H9 (cell line): ENCODE results near the gene PDE4A. TPM values are rescaled to one million over a fixed set of nuclear protein-coding genes. Genes with fewer than 3 reads are reported as not detected.
"Not testable (repeated sequence)": the region's sequence is repeated elsewhere in the genome, so short reads cannot be mapped to it uniquely, and the experiment has no call there.

Experiments
- DNase-seq: peaks from one replicate; pipeline ENCODE4 v3.0.0-alpha.2; 2017
- H2AFZ ChIP-seq: one replicate; pipeline ENCODE4 v1.6.1; 2013; ENCODE audit warnings: mild to moderate bottlenecking, low read length, control low read depth, moderate library complexity
- H2AK5ac ChIP-seq: 2 replicates; pipeline ENCODE4 v1.6.1; 2013; ENCODE audit warnings: low read length, control low read depth, mixed read lengths; ENCODE audit not compliant: insufficient read length
- H2BK120ac ChIP-seq: one replicate; pipeline ENCODE4 v1.6.1; 2013; ENCODE audit warnings: low read depth, mild to moderate bottlenecking, low read length, control low read depth, inconsistent platforms; ENCODE audit not compliant: poor library complexity, severe bottlenecking
- H2BK12ac ChIP-seq: 2 replicates; pipeline ENCODE4 v1.6.1; 2013; ENCODE audit warnings: low read length, control low read depth, mixed read lengths, low read depth; ENCODE audit not compliant: insufficient read length
- H2BK15ac ChIP-seq: 2 replicates; pipeline ENCODE4 v1.6.1; 2013; ENCODE audit warnings: low read depth, low read length, control low read depth
- H2BK20ac ChIP-seq: one replicate; pipeline ENCODE4 v1.6.1; 2013; ENCODE audit warnings: low read depth, mild to moderate bottlenecking, low read length, control low read depth, inconsistent platforms; ENCODE audit not compliant: poor library complexity, severe bottlenecking
- H2BK5ac ChIP-seq: 2 replicates; pipeline ENCODE4 v1.6.1; 2013; ENCODE audit warnings: low read length, control low read depth, mixed read lengths; ENCODE audit not compliant: insufficient read length
- H3K14ac ChIP-seq: 2 replicates; pipeline ENCODE4 v1.6.1; 2013; ENCODE audit warnings: low read length, control low read depth; ENCODE audit not compliant: insufficient read depth
- H3K18ac ChIP-seq: 2 replicates; pipeline ENCODE4 v1.6.1; 2013; ENCODE audit warnings: low read depth, mild to moderate bottlenecking, mixed read lengths, low read length, control low read depth; ENCODE audit not compliant: insufficient read length
- H3K23ac ChIP-seq: 2 replicates; pipeline ENCODE4 v1.6.1; 2013; ENCODE audit warnings: low read length, control low read depth, mixed read lengths, low read depth; ENCODE audit not compliant: insufficient read length
- H3K23me2 ChIP-seq: 2 replicates; pipeline ENCODE4 v1.6.1; 2013; ENCODE audit warnings: low read depth, mild to moderate bottlenecking, mixed read lengths, low read length, control low read depth; ENCODE audit not compliant: insufficient read length, poor library complexity, severe bottlenecking
- H3K27ac ChIP-seq: 2 replicates; pipeline ENCODE4 v1.5.1; 2013; ENCODE audit warnings: low read length, control low read depth, mixed read lengths, low read depth; ENCODE audit not compliant: insufficient read length
- H3K27me3 ChIP-seq: 2 replicates; pipeline ENCODE4 v1.6.1; 2013; ENCODE audit warnings: low read length, control low read depth, inconsistent platforms; ENCODE audit not compliant: insufficient read depth
- H3K4ac ChIP-seq: 2 replicates; pipeline ENCODE4 v1.6.1; 2013; ENCODE audit warnings: low read depth, mild to moderate bottlenecking, control low read depth, inconsistent platforms, low read length, moderate library complexity
- H3K4me1 ChIP-seq: 2 replicates; pipeline ENCODE4 v1.6.1; 2013; ENCODE audit warnings: low read length, control low read depth, inconsistent platforms; ENCODE audit not compliant: insufficient read depth
- H3K4me2 ChIP-seq: 2 replicates; pipeline ENCODE4 v1.6.1; 2013; ENCODE audit warnings: low read length, control low read depth, mixed read lengths; ENCODE audit not compliant: insufficient read length, insufficient read depth
- H3K56ac ChIP-seq: 2 replicates; pipeline ENCODE4 v1.6.1; 2013; ENCODE audit warnings: low read depth, mild to moderate bottlenecking, mixed read lengths, low read length, control low read depth; ENCODE audit not compliant: insufficient read length
- H3K79me1 ChIP-seq: 2 replicates; pipeline ENCODE4 v1.6.1; 2013; ENCODE audit warnings: low read depth, mild to moderate bottlenecking, moderate library complexity, low read length, control low read depth, inconsistent platforms; ENCODE audit not compliant: insufficient read depth, poor library complexity, severe bottlenecking
- H3K79me2 ChIP-seq: 2 replicates; pipeline ENCODE4 v1.6.1; 2013; ENCODE audit warnings: low read length, control low read depth, inconsistent platforms; ENCODE audit not compliant: insufficient read depth
- H3K9ac ChIP-seq: 2 replicates; pipeline ENCODE4 v1.6.1; 2013; ENCODE audit warnings: low read length, control low read depth, mixed read lengths; ENCODE audit not compliant: insufficient read length; ENCODE audit errors: extremely low read depth
- H3K9me3 ChIP-seq: one replicate; pipeline ENCODE4 v1.6.1; 2013; ENCODE audit warnings: low read depth, low read length, inconsistent platforms; ENCODE audit not compliant: control insufficient read depth
- H3T11ph ChIP-seq: one replicate; pipeline ENCODE4 v1.6.1; 2013; ENCODE audit warnings: mild to moderate bottlenecking, low read length, control low read depth, inconsistent platforms
- H4K20me1 ChIP-seq: one replicate; pipeline ENCODE4 v1.6.1; 2013; ENCODE audit not compliant: control insufficient read depth, insufficient read length, insufficient read depth
- H4K5ac ChIP-seq: 2 replicates; pipeline ENCODE4 v1.6.1; 2013; ENCODE audit warnings: low read depth, mild to moderate bottlenecking, mixed read lengths, low read length, control low read depth; ENCODE audit not compliant: insufficient read length
- H4K8ac ChIP-seq: replicated peaks from 2 replicates; pipeline ENCODE4 v1.6.1; 2013; ENCODE audit warnings: low read length, control low read depth, mixed read lengths, low read depth; ENCODE audit not compliant: insufficient read length
- H4K91ac ChIP-seq: 2 replicates; pipeline ENCODE4 v1.6.1; 2013; ENCODE audit warnings: low read depth, mild to moderate bottlenecking, moderate library complexity, mixed read lengths, low read length, control low read depth; ENCODE audit not compliant: insufficient read length
- H3K27ac Mint-ChIP-seq, 3 experiments: 2 replicates in 2 of 3; 3 replicates in 1 of 3; pipeline ENCODE4 v1.8.0; 2020 to 2021; ENCODE audit warnings: mixed read lengths in 3 of 3, mild to moderate bottlenecking in 1 of 3, moderate library complexity in 1 of 3
- H3K27me3 Mint-ChIP-seq: 2 replicates; pipeline ENCODE4 v1.8.0; 2021; ENCODE audit warnings: low read depth, mild to moderate bottlenecking, moderate library complexity, mixed read lengths
- H3K36me3 Mint-ChIP-seq, 3 experiments: 2 replicates in 2 of 3; 3 replicates in 1 of 3; pipeline ENCODE4 v1.8.0; 2020 to 2021; ENCODE audit warnings: low read depth in 3 of 3, mixed read lengths in 3 of 3; ENCODE audit not compliant: insufficient read depth in 1 of 3
- H3K4me1 Mint-ChIP-seq, 2 experiments: 2 replicates each; pipeline ENCODE4 v1.8.0; 2020; ENCODE audit warnings: mixed read lengths in 2 of 2
- H3K4me3 Mint-ChIP-seq, 2 experiments: 2 replicates in 1 of 2; 3 replicates in 1 of 2; pipeline ENCODE4 v1.8.0; 2020 to 2021; ENCODE audit warnings: mild to moderate bottlenecking in 2 of 2, mixed read lengths in 2 of 2, moderate library complexity in 1 of 2
- H3K9me3 Mint-ChIP-seq, 2 experiments: 2 replicates in 1 of 2; 3 replicates in 1 of 2; pipeline ENCODE4 v1.8.0; 2020; ENCODE audit warnings: mild to moderate bottlenecking in 2 of 2, mixed read lengths in 2 of 2, moderate library complexity in 1 of 2
- CTCF ChIP-seq: fragments of 200-600 bp; sonication (generic); conservative IDR thresholded peaks from 3 replicates; pipeline ENCODE4 v1.8.0; 2021; ENCODE audit warnings: antibody characterized with exemption, mild to moderate bottlenecking
- WGBS: extraction: QIAGEN DNeasy Blood & Tissue Kit; methylation state at CpG from one replicate; pipeline ENCODE4 v1.1.7; 2013; ENCODE audit warnings: missing lambda C conversion rate, low lambda C conversion rate, mixed read lengths; ENCODE audit not compliant: insufficient read length; ENCODE audit errors: extremely low coverage; 5-methylcytosine and 5-hydroxymethylcytosine counted together
- total RNA-seq: library from RNA; stranded (reverse); gene quantifications from 2 replicates; pipeline ENCODE4 v1.2.1, GENCODE V29; 2021

The PDE4A gene
- total RNA-seq, 1 experiment from 2014 or later, result 8.5 TPM

- Histone ChIP-seq H4K20me1 (no peaks in the 10 kb centered on the region), H4K91ac (no peak overlapping the region), H2BK120ac (no peak overlapping the region), H3K4me1 (no peaks in the 10 kb centered on the region), H4K5ac (no peak overlapping the region), H3T11ph (no peak overlapping the region), H3K14ac (no peak overlapping the region), H3K23ac (no peak overlapping the region), H2BK15ac (no peak overlapping the region), H3K23me2 (peaks cover 11% of the 10 kb centered on the region), H3K4me2 (no peak overlapping the region), H2AFZ (no peak overlapping the region), H4K8ac (no peak overlapping the region), H3K56ac (no peak overlapping the region), H2BK12ac (no peak overlapping the region), H3K27ac (no peak overlapping the region), H3K79me1 (peaks cover 18% of the 10 kb centered on the region), H3K79me2 (peaks cover 18% of the 10 kb centered on the region; the same call in 1 of the 2 replicates), H3K9ac (no peak overlapping the region), H2BK20ac (no peak overlapping the region), H3K9me3 (no peaks in the 10 kb centered on the region), H3K4ac (no peak overlapping the region), H2BK5ac (no peak overlapping the region), H3K18ac (no peak overlapping the region), H2AK5ac (no peak overlapping the region), H3K27me3 (no peaks in the 10 kb centered on the region)
- no peaks in the 10 kb centered on the region for H3K9me3 Mint-ChIP-seq
- no peak for TF ChIP-seq CTCF
- no peak for DNase-seq
- no CpG with 5 or more reads among the region's 9 CpGs for WGBS
- H3K27me3 Mint-ChIP-seq, result no peaks in the 10 kb centered on the region
- H3K36me3 Mint-ChIP-seq, result peaks cover 25 to 60% (median 43%) of the 10 kb centered on the region in 3 experiments
- H3K27ac Mint-ChIP-seq, result no peak overlapping the region
- H3K4me1 Mint-ChIP-seq, result peaks cover 12 to 15% of the 10 kb centered on the region in 2 experiments
- H3K4me3 Mint-ChIP-seq, result no peak overlapping the region
These were observed 21.5 kb upstream of the PDE4A start for GRCh38 chr19:10398819-10399218.

- H3K4me3 Mint-ChIP-seq, H3K27me3 ChIP-seq, H3K23ac ChIP-seq, H4K91ac ChIP-seq, H3T11ph ChIP-seq, H2AK5ac ChIP-seq, H3K18ac ChIP-seq, H4K20me1 ChIP-seq, H2BK20ac ChIP-seq, DNase-seq, H3K56ac ChIP-seq, H3K4me1 ChIP-seq, H3K9me3 Mint-ChIP-seq, H3K27ac ChIP-seq, H2BK12ac ChIP-seq, H4K8ac ChIP-seq, H3K9ac ChIP-seq, H3K27me3 Mint-ChIP-seq, H2BK120ac ChIP-seq, H3K27ac Mint-ChIP-seq, H2BK15ac ChIP-seq, H3K4me2 ChIP-seq, H3K4ac ChIP-seq, H2BK5ac ChIP-seq, H2AFZ ChIP-seq, H3K9me3 ChIP-seq, H4K5ac ChIP-seq, H3K14ac ChIP-seq: not testable (repeated sequence)
- Histone ChIP-seq H3K79me2 (peaks cover 18% of the 10 kb centered on the region; the same call in 1 of the 2 replicates), H3K79me1 (peaks cover 18% of the 10 kb centered on the region), H3K23me2 (peaks cover 17% of the 10 kb centered on the region)
- Mint-ChIP-seq H3K36me3 (peaks cover 23 to 55% (median 40%) of the 10 kb centered on the region in 3 experiments), H3K4me1 (peaks cover 12 to 15% of the 10 kb centered on the region in 2 experiments)
- WGBS, result no CpG with 5 or more reads among the region's 8 CpGs
These were observed 21.0 kb upstream of the PDE4A start for GRCh38 chr19:10399340-10399739.
